Left ventricle myocardium inferior (tissue), 1 donor: ENCODE data around the gene GLCCI1. TPM values are rescaled to one million over a fixed set of nuclear protein-coding genes. Genes with fewer than 3 reads are reported as not detected.

Experiments used
- DNase-seq: peaks from one replicate; pipeline ENCODE4 v3.0.0-alpha.2; 2020
- H3K27ac ChIP-seq: fragments of 200-600 bp; replicated peaks from 2 replicates; pipeline ENCODE4 v1.8.0; 2021
- H3K27me3 ChIP-seq: fragments of 200-600 bp; 2 replicates; pipeline ENCODE4 v1.8.0; 2021; ENCODE audit warnings: low read depth
- H3K36me3 ChIP-seq: fragments of 200-600 bp; 2 replicates; pipeline ENCODE4 v1.8.0; 2021
- H3K4me1 ChIP-seq: fragments of 200-600 bp; 2 replicates; pipeline ENCODE4 v1.8.0; 2021
- H3K4me3 ChIP-seq: fragments of 200-600 bp; 2 replicates; pipeline ENCODE4 v1.8.0; 2021; ENCODE audit warnings: mild to moderate bottlenecking, moderate library complexity
- H3K9me3 ChIP-seq: fragments of 200-600 bp; replicated peaks from 2 replicates; pipeline ENCODE4 v1.8.0; 2021
- CTCF ChIP-seq: fragments of 200-600 bp; IDR thresholded peaks from 2 replicates; pipeline ENCODE4 v1.8.0; 2021; ENCODE audit warnings: antibody characterized with exemption, mild to moderate bottlenecking, borderline replicate concordance
- intact Hi-C: fragments of 100-400 bp; cut with micrococcal nuclease; formaldehyde crosslinking; loops from one replicate; pipeline ENCODE4 v1.11.0; 2022
- total RNA-seq: library from RNA; stranded (reverse); fragmentation: NEBNext Ultra II Directional; extraction: Animal tissue kit (Norgen Biotek cat#: 25700); gene quantifications from one replicate; pipeline ENCODE4 v1.2.1, GENCODE V29; 2021
- donor health status: DM: no; HTN: yes; CAD: no; lungs with severe emphysema.

GLCCI1 gene
- total RNA-seq, 1 donor from 2014 or later: 5.8 TPM

- intact Hi-C loops: no loop called here
- no peaks in the 10 kb centered on the region for H3K4me1 ChIP-seq
- H3K4me3 ChIP-seq: no peak overlapping the region
- no peaks in the 10 kb centered on the region for H3K27me3 ChIP-seq
- H3K9me3 ChIP-seq: peaks cover 19% of the 10 kb centered on the region
- no peak for TF ChIP-seq CTCF
- no peak overlapping the region for H3K27ac ChIP-seq
- no peak for DNase-seq
- H3K36me3 ChIP-seq: peaks cover 13% of the 10 kb centered on the region
Observed at GRCh38 chr7:8051373-8051772, 82.8 kb downstream of the GLCCI1 start.

- Histone ChIP-seq H3K4me3 (no peak overlapping the region), H3K4me1 (no peaks in the 10 kb centered on the region), H3K36me3 (peaks cover 14% of the 10 kb centered on the region), H3K27ac (no peak overlapping the region), H3K27me3 (no peaks in the 10 kb centered on the region), H3K9me3 (peaks cover 13% of the 10 kb centered on the region)
- DNase-seq: no peak
- no peak for TF ChIP-seq CTCF
- intact Hi-C loops: no loop called here
Observed at GRCh38 chr7:8051998-8052397, 83.4 kb downstream of the GLCCI1 start.

- intact Hi-C loops: no loop called here
- H3K27me3 ChIP-seq: no peaks in the 10 kb centered on the region
- peaks cover 14% of the 10 kb centered on the region for H3K36me3 ChIP-seq
- peaks cover 5% of the 10 kb centered on the region for H3K9me3 ChIP-seq
- no peak overlapping the region for H3K27ac ChIP-seq
- H3K4me1 ChIP-seq: no peaks in the 10 kb centered on the region
- no peak for DNase-seq
- no peak for TF ChIP-seq CTCF
- H3K4me3 ChIP-seq: no peak overlapping the region
Observed at GRCh38 chr7:8052824-8053223, 84.2 kb downstream of the GLCCI1 start.

GRCh38 chr7:8056439-8056838 lies 87.8 kb downstream of the GLCCI1 start:
- no peaks in the 10 kb centered on the region for H3K9me3 ChIP-seq
- no peak for TF ChIP-seq CTCF
- no peak overlapping the region for H3K27ac ChIP-seq
- H3K4me1 ChIP-seq: no peaks in the 10 kb centered on the region
- H3K36me3 ChIP-seq: peaks cover 8% of the 10 kb centered on the region
- H3K4me3 ChIP-seq: no peak overlapping the region
- no peaks in the 10 kb centered on the region for H3K27me3 ChIP-seq
- no peak for DNase-seq
- intact Hi-C loops: no loop called here

GRCh38 chr7:8057566-8057965 lies 89.0 kb downstream of the GLCCI1 start:
- Histone ChIP-seq H3K36me3 (peaks cover 11% of the 10 kb centered on the region), H3K9me3 (no peaks in the 10 kb centered on the region), H3K27ac (no peak overlapping the region), H3K4me1 (no peaks in the 10 kb centered on the region), H3K4me3 (no peak overlapping the region), H3K27me3 (no peaks in the 10 kb centered on the region)
- TF ChIP-seq CTCF: no peak
- intact Hi-C loops: no loop called here
- no peak for DNase-seq

GRCh38 chr7:8058322-8058721 lies 89.7 kb downstream of the GLCCI1 start:
- TF ChIP-seq CTCF: no peak
- H3K4me3 ChIP-seq: no peak overlapping the region
- H3K27me3 ChIP-seq: no peaks in the 10 kb centered on the region
- no peak overlapping the region for H3K27ac ChIP-seq
- no peaks in the 10 kb centered on the region for H3K4me1 ChIP-seq
- H3K36me3 ChIP-seq: peaks cover 17% of the 10 kb centered on the region
- no peak for DNase-seq
- H3K9me3 ChIP-seq: no peaks in the 10 kb centered on the region
- intact Hi-C loops: no loop called here
